ENCODE results near the gene INO80C. TPM values are rescaled to one million over a fixed set of nuclear protein-coding genes. Genes with fewer than 3 reads are reported as not detected.

The INO80C gene
- total RNA-seq, 1 donor from 2014 or later, result 23.7 TPM

DNA sequence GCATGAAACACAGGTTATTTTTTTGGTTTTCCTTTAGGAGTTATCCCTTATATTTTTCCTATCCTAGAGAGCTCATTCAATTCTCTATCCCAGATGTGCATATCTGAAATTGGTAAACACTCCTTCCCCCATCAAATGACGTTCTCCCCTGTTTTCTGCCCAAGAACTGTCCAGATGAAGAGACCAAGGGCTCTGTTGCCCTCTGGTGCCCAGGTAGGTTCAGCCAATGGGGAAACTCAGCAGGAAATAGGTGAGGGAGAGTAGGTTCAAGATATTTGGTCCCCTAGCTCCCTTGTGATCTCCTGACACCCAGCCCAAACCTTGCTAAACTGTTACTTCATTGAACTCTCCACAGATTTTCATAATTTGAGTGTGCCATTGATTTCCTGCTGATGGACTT lies 14.1 kb upstream of the INO80C start:
- TF ChIP-seq, protein P1, sequence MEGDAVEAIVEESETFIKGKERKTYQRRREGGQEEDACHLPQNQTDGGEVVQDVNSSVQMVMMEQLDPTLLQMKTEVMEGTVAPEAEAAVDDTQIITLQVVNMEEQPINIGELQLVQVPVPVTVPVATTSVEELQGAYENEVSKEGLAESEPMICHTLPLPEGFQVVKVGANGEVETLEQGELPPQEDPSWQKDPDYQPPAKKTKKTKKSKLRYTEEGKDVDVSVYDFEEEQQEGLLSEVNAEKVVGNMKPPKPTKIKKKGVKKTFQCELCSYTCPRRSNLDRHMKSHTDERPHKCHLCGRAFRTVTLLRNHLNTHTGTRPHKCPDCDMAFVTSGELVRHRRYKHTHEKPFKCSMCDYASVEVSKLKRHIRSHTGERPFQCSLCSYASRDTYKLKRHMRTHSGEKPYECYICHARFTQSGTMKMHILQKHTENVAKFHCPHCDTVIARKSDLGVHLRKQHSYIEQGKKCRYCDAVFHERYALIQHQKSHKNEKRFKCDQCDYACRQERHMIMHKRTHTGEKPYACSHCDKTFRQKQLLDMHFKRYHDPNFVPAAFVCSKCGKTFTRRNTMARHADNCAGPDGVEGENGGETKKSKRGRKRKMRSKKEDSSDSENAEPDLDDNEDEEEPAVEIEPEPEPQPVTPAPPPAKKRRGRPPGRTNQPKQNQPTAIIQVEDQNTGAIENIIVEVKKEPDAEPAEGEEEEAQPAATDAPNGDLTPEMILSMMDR (IDR thresholded peaks at IDR 0.05), result no peak
- Mint-ChIP-seq H3K4me1 (ENCODE audit: low read depth) (peaks cover 71% of the 10 kb centered on the region), H3K9me3 (ENCODE audit: low read depth) (no peaks in the 10 kb centered on the region), H3K27me3 (ENCODE audit: low read depth) (no peaks in the 10 kb centered on the region), H3K36me3 (ENCODE audit: low read depth) (no peaks in the 10 kb centered on the region), H3K4me3 (ENCODE audit: unreplicated experiment) (no peak overlapping the region), H3K27ac (ENCODE audit: unreplicated experiment) (peak overlapping the region; percentile 38)
- no peak for DNase-seq (ENCODE audit: low spot score)

DNA sequence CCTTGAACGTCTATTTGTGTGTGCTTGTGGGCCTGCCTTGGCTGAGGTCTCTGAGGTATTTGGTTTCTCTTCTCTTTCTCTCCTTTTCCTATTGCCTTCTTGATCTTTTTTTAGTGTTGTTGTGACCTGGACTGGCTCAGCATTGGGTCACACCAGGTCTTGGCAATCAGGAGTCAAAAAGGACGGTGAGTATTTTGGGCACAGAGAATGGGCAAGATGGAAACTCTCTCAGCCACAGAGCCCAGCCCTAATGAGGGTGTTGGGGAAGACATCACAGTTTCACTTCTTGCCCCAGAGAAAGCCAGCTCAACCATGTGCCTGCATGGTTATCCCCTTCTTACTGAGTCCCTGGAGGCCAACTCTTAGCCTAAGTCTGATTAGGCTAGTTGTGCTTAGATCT lies 13.7 kb upstream of the INO80C start:
- Mint-ChIP-seq H3K4me3 (ENCODE audit: unreplicated experiment) (no peak overlapping the region), H3K27ac (ENCODE audit: unreplicated experiment) (peak overlapping the region; percentile 76), H3K36me3 (ENCODE audit: low read depth) (no peaks in the 10 kb centered on the region), H3K9me3 (ENCODE audit: low read depth) (no peaks in the 10 kb centered on the region), H3K27me3 (ENCODE audit: low read depth) (no peaks in the 10 kb centered on the region), H3K4me1 (ENCODE audit: low read depth) (peaks cover 67% of the 10 kb centered on the region)
- TF ChIP-seq, protein P1 (IDR thresholded peaks at IDR 0.05), result no peak
- no peak for DNase-seq (ENCODE audit: low spot score)

DNA sequence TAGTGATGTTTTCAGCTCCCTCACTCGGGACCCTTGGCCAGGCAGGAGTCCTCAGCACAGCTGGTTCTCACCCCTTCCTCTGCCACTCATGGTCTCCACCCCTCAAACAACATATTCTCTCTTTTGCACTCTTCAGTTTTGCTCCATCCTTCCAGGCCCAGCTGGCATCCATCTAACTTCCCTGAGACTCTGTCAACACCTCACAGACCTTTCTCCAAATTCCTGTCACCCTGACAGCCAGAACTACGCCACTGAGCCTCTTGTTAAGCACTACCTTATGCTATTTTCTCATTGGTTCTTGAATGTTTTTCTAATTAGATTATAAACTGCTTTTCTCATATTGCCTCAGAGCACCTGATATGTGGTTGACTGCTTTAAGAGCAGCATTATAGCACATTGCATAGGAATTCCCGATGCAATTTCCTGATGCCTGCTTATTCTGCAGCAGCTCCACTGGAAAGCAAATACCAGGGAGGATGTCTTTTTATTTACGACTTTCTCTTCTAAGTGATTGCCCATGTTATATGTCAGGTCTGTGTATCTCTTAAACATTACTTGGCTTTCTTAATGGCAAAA lies 12.4 kb upstream of the INO80C start:
- Mint-ChIP-seq H3K36me3 (ENCODE audit: low read depth) (no peaks in the 10 kb centered on the region), H3K27me3 (ENCODE audit: low read depth) (no peaks in the 10 kb centered on the region), H3K27ac (ENCODE audit: unreplicated experiment) (peak overlapping the region; percentile 96), H3K4me1 (ENCODE audit: low read depth) (peaks cover 55% of the 10 kb centered on the region), H3K9me3 (ENCODE audit: low read depth) (no peaks in the 10 kb centered on the region), H3K4me3 (ENCODE audit: unreplicated experiment) (peak overlapping the region; percentile 23)
- TF ChIP-seq, protein P1 (IDR thresholded peaks at IDR 0.05), result no peak
- DNase-seq (ENCODE audit: low spot score), result no peak

DNA sequence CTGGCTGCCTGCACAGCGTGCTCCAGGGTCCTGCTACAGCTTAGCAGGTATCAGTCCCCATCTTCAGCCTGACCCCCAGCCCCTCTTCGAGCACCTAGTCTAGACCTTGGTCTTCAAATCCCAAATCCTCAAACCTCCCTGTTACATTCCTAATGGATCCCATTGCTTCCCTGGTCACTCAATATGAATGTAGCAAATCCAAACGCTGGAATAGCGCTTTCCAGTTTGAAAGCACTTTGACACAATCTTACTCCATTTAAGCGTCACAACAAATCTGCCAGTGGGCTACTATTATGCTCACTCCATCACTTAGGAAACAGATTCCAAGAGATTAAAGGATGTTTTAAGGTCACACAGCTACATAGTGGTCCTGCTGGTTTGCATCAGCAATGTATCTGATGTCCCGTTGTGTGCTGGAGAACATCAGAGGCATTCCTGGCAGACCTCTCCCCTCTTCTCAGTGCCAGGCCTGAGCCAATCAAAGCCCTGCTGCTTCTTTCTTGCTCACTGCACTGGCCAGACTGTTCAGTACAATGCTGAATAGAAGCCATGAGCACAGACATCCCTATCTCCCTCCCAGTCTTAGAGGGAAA lies 11.1 kb upstream of the INO80C start:
- TF ChIP-seq, protein P1 (IDR thresholded peaks at IDR 0.05), result no peak

DNA sequence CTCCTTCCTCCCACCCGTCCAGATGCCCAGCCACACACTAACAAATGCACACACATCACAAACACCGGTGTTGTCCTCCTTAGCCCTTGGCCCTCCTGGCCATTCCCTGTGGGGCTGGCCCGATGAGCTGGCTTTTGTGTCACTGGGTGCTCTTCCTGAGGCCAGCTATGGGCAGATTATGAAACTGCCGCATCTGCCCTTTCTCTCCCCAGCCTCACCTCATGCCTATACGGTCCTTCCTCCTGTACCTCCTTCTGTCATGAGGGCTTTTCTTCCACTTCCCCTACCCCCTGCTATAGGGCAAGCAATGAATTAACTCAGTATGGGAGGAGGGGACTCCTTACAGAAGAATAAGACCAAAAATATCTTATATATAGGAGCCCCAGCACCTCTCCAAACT lies 10.3 kb upstream of the INO80C start:
- H3K4me1 Mint-ChIP-seq (ENCODE audit: low read depth), result peaks cover 33% of the 10 kb centered on the region
- DNase-seq (ENCODE audit: low spot score), result no peak
- TF ChIP-seq, protein P1 (IDR thresholded peaks at IDR 0.05), result no peak
- no peaks in the 10 kb centered on the region for H3K36me3 Mint-ChIP-seq (ENCODE audit: low read depth)
- no peaks in the 10 kb centered on the region for H3K27me3 Mint-ChIP-seq (ENCODE audit: low read depth)
- no peaks in the 10 kb centered on the region for H3K9me3 Mint-ChIP-seq (ENCODE audit: low read depth)
- H3K4me3 Mint-ChIP-seq (ENCODE audit: unreplicated experiment), result no peak overlapping the region
- H3K27ac Mint-ChIP-seq (ENCODE audit: unreplicated experiment), result no peak overlapping the region

More for the DNA sequence above, 11.1 kb upstream of the INO80C start:
- Mint-ChIP-seq H3K9me3 (ENCODE audit: low read depth) (no peaks in the 10 kb centered on the region), H3K4me1 (ENCODE audit: low read depth) (peaks cover 41% of the 10 kb centered on the region), H3K36me3 (ENCODE audit: low read depth) (no peaks in the 10 kb centered on the region), H3K27ac (ENCODE audit: unreplicated experiment) (no peak overlapping the region), H3K27me3 (ENCODE audit: low read depth) (no peaks in the 10 kb centered on the region), H3K4me3 (ENCODE audit: unreplicated experiment) (no peak overlapping the region)
- DNase-seq (ENCODE audit: low spot score), result no peak
